Omental fat pad (tissue), 4 donors: ENCODE data around the gene BPIFB2. TPM values are rescaled to one million over a fixed set of nuclear protein-coding genes. Genes with fewer than 3 reads are reported as not detected.
"Not testable (repeated sequence)": the region's sequence is repeated elsewhere in the genome, so short reads cannot be mapped to it uniquely, and the experiment has no call there.

ENCODE experiments used
- ATAC-seq: fragments of 150-250 bp; one replicate; pipeline ENCODE4 v1.9.1; 2016; ENCODE audit warnings: mild to moderate bottlenecking, moderate library complexity; ENCODE audit not compliant: low FRiP score
- DNase-seq: peaks from one replicate; pipeline ENCODE4 v3.0.0-alpha.2; 2019; ENCODE audit warnings: low spot score
- total RNA-seq, 4 donors: library from RNA; depleted of rRNA; stranded (reverse); fragments of >200 nt; gene quantifications; one replicate each; pipeline ENCODE4 v1.1.0, GENCODE V29; 2016
- TF ChIP-seq, protein P1 (sequence below), 3 donors: fragments of 450-650 bp; IDR thresholded peaks; one replicate each; pipeline ENCODE4 v1.5.1; 2016 to 2017; ENCODE audit warnings: antibody characterized with exemption in 3 of 3, mild to moderate bottlenecking in 3 of 3, moderate library complexity in 2 of 3

The BPIFB2 gene
- total RNA-seq, 4 donors from 2014 or later: not detected

DNA sequence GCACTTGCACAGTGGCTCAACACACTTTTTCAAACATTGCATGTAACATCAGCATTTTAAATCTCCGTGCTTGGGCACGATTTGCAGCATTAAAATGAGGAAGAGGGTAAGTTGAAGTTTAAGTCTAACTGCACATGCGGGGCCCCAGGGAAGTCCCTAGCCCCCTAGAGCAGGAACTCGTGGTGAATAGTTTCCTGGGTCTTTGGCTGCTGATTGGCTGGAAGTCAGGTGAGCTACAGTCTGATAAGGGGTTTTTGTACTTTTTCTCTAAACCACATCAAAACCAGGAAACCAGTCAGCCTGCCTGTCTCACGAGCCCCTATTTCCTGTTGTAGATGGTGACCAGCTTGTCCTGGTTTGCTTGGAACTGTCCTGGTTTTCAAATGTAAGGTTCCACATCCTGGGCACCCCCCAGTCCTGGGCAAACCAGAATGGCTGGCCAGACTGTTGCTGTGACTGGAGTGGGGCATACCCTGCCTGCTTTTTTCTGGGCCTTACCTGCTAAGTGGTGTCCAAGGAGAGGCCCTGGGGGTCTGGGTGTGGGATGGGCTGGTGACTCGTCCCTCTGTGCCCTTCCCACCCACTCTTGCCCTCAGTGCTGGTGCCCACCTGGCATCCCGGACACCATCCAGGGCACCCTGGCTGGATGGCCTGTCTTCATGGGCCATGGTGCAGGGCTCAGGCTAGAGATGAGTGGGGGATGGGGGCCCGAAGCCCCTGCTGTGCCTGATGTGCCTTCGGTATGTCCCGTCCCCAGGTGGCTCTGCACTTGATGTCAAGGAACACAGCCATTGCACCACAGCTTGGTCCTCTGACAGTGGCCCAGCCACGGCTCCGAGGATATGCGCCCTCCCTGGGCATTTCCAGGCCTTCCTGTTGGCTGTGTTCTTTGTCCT, 35.1 kb upstream of the BPIFB2 start:
- DNase-seq (no peak), ATAC-seq (no peak)
- TF ChIP-seq, protein P1, sequence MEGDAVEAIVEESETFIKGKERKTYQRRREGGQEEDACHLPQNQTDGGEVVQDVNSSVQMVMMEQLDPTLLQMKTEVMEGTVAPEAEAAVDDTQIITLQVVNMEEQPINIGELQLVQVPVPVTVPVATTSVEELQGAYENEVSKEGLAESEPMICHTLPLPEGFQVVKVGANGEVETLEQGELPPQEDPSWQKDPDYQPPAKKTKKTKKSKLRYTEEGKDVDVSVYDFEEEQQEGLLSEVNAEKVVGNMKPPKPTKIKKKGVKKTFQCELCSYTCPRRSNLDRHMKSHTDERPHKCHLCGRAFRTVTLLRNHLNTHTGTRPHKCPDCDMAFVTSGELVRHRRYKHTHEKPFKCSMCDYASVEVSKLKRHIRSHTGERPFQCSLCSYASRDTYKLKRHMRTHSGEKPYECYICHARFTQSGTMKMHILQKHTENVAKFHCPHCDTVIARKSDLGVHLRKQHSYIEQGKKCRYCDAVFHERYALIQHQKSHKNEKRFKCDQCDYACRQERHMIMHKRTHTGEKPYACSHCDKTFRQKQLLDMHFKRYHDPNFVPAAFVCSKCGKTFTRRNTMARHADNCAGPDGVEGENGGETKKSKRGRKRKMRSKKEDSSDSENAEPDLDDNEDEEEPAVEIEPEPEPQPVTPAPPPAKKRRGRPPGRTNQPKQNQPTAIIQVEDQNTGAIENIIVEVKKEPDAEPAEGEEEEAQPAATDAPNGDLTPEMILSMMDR (IDR thresholded peaks at IDR 0.05): no peak

DNA sequence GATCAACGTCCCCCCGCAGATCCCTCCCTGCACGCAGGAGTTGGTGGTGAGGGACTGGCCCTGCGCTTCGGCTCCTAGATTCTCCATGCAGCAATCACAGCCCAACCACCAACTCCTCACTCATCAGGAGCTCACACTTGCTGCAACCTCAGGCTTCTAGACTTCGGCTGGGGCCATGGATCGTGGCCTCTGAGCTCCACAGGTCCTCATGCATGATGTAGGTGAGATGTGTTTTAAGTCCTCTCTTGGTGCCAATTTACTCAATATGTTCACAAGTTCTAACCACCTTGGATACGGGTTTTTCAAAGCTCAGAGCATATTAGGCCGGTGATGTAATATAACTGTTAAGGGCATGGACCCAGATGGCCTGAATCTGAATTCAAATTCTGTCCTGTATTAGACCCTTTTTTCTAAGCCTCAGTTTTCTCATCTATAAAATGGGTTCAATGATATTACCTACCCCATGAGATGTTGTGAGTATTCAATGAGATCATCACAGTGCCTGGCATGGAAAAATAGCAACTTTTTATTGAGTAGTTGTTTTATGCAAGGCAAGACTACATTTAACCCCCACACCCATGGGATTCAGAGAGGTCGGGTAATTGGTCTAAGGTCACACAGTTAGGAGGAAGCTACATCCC, 34.3 kb upstream of the BPIFB2 start:
- DNase-seq: no peak
- TF ChIP-seq, protein P1 (IDR thresholded peaks at IDR 0.05): no peak
- ATAC-seq: no peak

DNA sequence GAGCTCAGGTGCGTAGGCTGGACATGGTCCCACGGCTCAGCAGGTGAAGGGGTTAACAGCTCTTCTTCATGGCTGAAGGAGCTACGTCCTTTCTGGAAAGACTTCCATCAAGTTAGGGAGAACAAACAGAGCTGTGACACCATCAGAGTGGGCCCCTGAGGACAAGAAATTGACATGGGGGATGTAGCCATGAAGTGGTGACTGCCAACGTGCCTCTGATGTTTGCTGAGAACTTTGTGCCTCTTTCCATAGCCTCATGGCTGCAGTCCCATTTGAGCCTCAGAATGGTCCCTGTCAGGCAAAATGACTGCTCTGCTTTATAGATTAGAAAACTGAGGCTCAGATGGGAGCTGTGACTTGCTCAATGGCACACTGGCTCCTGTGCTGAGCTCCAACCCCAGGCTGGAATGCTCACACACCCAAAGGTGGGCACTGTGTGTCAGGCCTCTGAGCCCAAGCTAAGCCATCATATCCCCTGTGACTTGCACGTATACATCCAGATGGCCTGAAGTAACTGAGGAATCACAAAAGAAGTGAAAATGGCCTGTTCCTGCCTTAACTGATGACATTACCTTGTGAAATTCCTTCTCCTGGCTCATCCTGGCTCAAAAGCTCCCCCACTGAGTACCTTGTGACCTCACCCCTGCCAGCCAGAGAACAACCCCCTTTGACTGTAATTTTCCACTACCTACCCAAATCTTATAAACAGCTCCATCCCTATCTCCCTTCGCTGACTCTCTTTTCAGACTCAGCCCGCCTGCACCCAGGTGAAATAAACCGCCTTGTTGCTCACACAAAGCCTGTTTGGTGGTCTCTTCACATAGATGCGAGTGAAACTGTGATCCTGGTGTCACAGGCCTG, 33.1 kb upstream of the BPIFB2 start:
- not testable (repeated sequence) for DNase-seq, ATAC-seq

DNA sequence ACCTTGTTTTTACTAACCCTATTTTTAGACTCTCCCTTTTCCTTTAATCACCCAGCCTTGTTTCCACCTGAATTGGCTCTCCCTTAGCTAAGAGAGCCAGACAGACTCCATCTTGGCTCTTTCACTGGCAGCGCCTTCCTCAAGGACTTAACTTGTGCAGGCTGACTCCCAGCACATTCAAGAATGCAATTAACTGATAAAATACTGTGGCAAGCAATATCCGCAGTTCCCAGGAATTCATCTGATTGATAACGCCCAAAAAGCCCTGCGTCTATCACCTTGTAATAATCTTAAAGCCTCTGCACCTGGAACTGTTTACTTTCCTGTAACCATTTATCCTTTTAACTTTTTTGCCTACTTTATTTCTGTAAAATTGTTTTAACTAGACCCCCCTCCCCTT, 32.4 kb upstream of the BPIFB2 start:
- DNase-seq: not testable (repeated sequence)

DNA sequence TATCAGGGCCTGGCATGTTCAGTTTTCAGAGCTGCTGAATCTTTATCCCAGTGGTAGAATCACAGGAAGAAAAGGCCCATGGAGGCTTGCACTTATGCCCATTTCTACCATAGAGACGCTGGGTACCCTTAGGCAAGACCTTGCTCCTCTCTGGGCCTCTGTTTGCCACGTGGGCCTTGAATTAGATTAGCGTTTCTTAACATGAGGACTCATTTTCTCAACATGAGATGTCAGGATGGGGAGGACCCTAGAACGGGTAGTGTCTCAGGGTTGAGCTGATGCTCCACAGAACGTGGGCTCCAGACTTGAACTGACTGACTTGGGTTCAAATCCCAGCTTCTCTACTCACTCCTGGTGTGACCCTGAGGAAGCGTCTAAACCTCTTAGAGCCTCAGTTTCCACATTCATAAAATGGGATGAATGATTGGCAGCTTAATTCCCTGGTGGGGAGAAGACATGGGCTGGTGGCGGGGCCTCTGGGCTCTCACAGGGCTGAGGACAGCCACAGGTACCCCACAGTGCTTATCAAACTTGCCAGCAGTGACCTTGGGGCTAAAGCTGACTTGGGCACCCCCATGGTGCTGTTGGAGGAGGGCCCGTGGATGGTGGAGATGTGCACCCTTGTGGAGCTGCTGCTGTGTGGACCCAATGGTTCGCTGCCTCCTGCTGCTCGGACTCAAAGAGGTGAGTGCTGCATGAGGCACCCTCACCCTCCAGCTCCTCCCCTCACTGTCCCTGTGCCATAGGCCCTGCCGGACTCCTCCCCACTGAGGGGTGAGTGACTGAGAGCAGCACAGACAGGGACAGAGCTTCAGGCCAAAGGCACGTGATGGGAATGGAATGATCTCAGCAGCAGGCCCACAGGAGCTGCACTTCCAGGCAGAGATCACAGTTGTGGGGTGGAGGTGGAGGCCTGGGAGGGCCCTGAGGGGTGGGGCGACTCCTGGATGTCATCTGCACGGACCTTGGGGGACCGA, 31.5 kb upstream of the BPIFB2 start:
- ATAC-seq (no peak), DNase-seq (no peak)
- TF ChIP-seq, protein P1 (IDR thresholded peaks at IDR 0.05): no peak

More for the DNA sequence above, 32.4 kb upstream of the BPIFB2 start:
- ATAC-seq: not testable (repeated sequence)

DNA sequence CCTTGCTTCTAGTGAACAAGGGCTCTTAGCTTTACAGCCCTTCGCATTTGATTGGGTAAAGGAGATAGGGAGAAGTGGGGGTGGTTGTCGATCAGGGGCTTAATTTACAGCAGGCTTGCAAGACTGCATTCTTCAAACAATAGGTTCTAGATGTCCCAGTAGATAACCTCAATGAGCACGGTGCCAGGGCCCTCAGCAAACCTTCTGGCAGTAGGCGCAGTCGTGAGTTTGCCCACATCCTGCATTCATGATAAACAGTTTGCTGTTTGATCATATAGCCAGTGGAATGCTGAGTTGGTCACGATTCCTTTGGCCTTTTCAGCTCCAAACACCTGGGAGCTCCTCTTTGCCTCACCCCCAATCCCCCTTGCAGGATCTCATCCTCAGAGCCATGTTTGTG, 30.8 kb upstream of the BPIFB2 start:
- DNase-seq: no peak
- TF ChIP-seq, protein P1 (IDR thresholded peaks at IDR 0.05): no peak
- ATAC-seq: no peak

DNA sequence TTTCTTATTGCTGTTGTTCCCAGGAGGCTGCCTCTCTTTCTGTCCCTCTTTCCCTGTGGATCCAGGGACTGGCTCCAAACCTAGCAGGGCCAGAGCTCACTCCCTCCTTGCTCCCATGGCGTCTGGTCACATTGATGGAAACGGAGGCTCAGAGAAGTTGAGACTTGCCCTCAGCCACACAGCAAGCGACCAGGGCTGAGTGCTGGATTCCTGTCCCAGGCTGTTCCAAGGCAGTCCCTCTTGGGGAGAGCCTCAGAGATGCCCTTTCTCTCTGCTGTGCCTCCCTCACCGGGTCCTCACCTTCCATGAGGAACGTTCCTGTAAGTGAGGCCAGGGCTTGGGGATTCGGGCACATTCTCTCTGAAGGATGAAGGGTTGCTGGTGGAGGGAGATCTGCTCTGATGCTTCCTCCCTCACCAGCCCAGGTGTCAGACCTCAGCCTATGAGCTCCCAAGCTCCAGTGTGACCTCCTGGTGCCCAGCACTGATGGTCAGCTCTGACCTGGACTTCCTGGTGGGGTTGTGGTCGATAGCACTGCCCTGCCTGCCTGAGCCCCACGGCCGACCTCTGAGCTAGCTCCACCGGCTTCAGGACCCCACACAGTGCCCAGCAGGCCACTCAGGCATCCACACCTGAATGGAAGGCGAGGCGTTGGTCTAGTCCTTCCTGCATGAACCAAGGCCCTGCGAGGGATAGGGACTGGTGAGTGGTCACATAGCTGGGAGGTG, 30.1 kb upstream of the BPIFB2 start:
- ATAC-seq (no peak), DNase-seq (no peak)
- TF ChIP-seq, protein P1 (IDR thresholded peaks at IDR 0.05): no peak
